Neural progenitor cell (in vitro differentiated cells): ENCODE results near the gene DSCAML1.

ENCODE experiments used
- EZH2 ChIP-seq: fragments of 200-600 bp; sonication (generic); IDR thresholded peaks from 2 replicates; pipeline ENCODE4 v1.6.1; 2017; ENCODE audit warnings: antibody characterized with exemption, mild to moderate bottlenecking, moderate library complexity
- TF ChIP-seq, protein P1 (sequence below): fragments of 200-600 bp; sonication (generic); IDR thresholded peaks from 2 replicates; pipeline ENCODE4 v1.5.1; 2017; ENCODE audit warnings: antibody characterized with exemption, mild to moderate bottlenecking

DNA sequence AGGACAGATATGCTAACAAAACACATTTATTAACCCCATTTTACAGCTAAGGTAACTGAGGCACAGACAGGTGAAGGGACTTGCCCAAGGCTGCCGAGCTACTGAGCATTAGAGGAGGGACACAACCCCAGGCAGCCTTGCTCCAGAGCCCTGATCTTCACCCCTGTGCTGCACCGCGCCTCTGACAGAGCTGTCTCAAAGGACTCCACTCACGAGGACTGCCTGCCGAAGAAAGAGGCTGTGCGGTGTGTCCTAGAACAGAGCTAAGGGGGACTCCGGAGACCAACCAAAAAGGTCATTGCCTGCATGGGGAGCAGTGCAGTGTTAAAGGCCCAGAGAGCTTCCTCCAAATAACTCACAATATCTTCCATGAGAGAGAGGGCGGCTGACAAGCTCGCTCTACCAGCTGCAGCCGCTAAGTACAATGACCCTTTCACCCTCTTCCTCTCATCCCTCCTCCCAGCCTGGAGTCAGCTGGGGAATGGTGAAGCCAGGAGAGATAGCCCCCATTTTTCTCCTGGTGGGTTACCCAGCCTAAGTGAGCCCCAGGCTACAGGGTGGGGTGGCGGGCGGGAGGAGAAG is 119.2 kb downstream of the DSCAML1 start:
- TF ChIP-seq, protein P1, sequence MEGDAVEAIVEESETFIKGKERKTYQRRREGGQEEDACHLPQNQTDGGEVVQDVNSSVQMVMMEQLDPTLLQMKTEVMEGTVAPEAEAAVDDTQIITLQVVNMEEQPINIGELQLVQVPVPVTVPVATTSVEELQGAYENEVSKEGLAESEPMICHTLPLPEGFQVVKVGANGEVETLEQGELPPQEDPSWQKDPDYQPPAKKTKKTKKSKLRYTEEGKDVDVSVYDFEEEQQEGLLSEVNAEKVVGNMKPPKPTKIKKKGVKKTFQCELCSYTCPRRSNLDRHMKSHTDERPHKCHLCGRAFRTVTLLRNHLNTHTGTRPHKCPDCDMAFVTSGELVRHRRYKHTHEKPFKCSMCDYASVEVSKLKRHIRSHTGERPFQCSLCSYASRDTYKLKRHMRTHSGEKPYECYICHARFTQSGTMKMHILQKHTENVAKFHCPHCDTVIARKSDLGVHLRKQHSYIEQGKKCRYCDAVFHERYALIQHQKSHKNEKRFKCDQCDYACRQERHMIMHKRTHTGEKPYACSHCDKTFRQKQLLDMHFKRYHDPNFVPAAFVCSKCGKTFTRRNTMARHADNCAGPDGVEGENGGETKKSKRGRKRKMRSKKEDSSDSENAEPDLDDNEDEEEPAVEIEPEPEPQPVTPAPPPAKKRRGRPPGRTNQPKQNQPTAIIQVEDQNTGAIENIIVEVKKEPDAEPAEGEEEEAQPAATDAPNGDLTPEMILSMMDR: no peak
- no peak for TF ChIP-seq EZH2
